HG02759 (cell line): Measurements from ENCODE around the gene DHCR7.

Source experiments
- ATAC-seq: cut with Tn5 transposase; IDR thresholded peaks from one replicate; pipeline ENCODE4 v1.9.1; 2021; ENCODE audit warnings: mild to moderate bottlenecking, moderate library complexity; ENCODE audit not compliant: unreplicated experiment

Gene DHCR7

GRCh38 chr11:71459076-71459766 is 11.0 kb upstream of the DHCR7 start:
- no peak for ATAC-seq

GRCh38 chr11:71458146-71459070 is 10.2 kb upstream of the DHCR7 start:
- ATAC-seq: no peak

- no peak for ATAC-seq
Observed at GRCh38 chr11:71456831-71457230, 8.6 kb upstream of the DHCR7 start.

- no peak for ATAC-seq
Observed at GRCh38 chr11:71456294-71456693, 8.1 kb upstream of the DHCR7 start.

GRCh38 chr11:71454470-71455113 is 6.4 kb upstream of the DHCR7 start:
- no peak for ATAC-seq

GRCh38 chr11:71453918-71454304 is 5.7 kb upstream of the DHCR7 start:
- no peak for ATAC-seq

- ATAC-seq: peak; percentile 51
Observed at GRCh38 chr11:71453037-71453917, 5.1 kb upstream of the DHCR7 start, which contains the start of gene NADSYN1. TSS of gene NADSYN1 (plus strand) at chr11:71453203. CDS start at chr11:71453297, 94 bp downstream.

GRCh38 chr11:71452199-71453036 is 4.2 kb upstream of the DHCR7 start:
- ATAC-seq: peak; percentile 1

- no peak for ATAC-seq
Observed at GRCh38 chr11:71451596-71452198, 3.5 kb upstream of the DHCR7 start.

GRCh38 chr11:71450939-71451338 is 2.7 kb upstream of the DHCR7 start:
- no peak for ATAC-seq

- no peak for ATAC-seq
Observed at GRCh38 chr11:71450507-71450906, 2.3 kb upstream of the DHCR7 start.

- no peak for ATAC-seq
Observed at GRCh38 chr11:71449596-71449995, 1.4 kb upstream of the DHCR7 start.

GRCh38 chr11:71447791-71448256 is 369 bp downstream of the DHCR7 start:
- no peak for ATAC-seq

GRCh38 chr11:71446942-71447688 is 1.1 kb downstream of the DHCR7 start:
- no peak for ATAC-seq

GRCh38 chr11:71446150-71446549 is 2.0 kb downstream of the DHCR7 start:
- no peak for ATAC-seq

GRCh38 chr11:71444811-71445210 is 3.4 kb downstream of the DHCR7 start:
- no peak for ATAC-seq

- no peak for ATAC-seq
Observed at GRCh38 chr11:71443736-71444445, 4.3 kb downstream of the DHCR7 start.

GRCh38 chr11:71442880-71443279 is 5.3 kb downstream of the DHCR7 start:
- no peak for ATAC-seq
